ENCODE data around the gene EYA4.
"Not testable (repeated sequence)": the region's sequence is repeated elsewhere in the genome, so short reads cannot be mapped to it uniquely, and the experiment has no call there.

The EYA4 gene

DNA sequence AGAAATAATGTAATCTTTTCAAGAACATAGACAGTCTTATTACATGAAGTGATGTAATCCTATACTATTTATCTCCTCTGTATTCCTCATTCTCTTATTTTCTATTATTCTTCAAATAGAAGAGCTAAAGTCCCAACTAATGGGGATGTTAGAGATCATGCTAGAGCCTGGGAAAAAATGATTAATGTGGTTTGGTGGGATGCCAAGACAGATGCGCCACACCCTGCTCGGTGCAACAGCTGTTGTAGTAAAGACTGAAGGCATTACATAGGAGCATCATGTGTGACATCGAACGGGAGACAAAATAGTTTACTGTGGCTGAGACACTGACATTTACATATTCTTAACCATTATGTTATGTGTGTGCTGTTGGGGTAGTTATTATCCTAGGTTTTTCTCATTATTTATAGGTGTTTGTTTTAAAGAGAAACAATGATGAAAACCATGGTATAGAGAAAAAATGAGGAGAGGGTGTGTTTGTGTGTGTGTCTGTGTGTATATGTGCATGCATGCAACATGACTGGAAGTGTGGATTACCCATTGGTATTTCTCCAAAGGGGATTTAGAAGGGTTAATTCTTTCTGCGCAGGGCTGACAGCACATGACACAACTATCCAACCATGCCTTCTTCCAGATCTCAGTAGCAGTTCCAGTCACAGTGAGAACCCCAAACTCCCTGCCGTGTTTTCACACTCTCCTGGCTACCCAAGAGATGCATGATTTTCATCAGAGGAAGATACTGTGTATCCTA is 155.3 kb downstream of the EYA4 start:
- TF ChIP-seq, protein P1, sequence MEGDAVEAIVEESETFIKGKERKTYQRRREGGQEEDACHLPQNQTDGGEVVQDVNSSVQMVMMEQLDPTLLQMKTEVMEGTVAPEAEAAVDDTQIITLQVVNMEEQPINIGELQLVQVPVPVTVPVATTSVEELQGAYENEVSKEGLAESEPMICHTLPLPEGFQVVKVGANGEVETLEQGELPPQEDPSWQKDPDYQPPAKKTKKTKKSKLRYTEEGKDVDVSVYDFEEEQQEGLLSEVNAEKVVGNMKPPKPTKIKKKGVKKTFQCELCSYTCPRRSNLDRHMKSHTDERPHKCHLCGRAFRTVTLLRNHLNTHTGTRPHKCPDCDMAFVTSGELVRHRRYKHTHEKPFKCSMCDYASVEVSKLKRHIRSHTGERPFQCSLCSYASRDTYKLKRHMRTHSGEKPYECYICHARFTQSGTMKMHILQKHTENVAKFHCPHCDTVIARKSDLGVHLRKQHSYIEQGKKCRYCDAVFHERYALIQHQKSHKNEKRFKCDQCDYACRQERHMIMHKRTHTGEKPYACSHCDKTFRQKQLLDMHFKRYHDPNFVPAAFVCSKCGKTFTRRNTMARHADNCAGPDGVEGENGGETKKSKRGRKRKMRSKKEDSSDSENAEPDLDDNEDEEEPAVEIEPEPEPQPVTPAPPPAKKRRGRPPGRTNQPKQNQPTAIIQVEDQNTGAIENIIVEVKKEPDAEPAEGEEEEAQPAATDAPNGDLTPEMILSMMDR (IDR thresholded peaks at IDR 0.05; ENCODE audit: low read length): no peak
- TF ChIP-seq EZH2 (IDR thresholded peaks at IDR 0.05; ENCODE audit: borderline replicate concordance, low read length): no peak
- no peak overlapping the region for H3K4me2 ChIP-seq (ENCODE audit: low read length)

DNA sequence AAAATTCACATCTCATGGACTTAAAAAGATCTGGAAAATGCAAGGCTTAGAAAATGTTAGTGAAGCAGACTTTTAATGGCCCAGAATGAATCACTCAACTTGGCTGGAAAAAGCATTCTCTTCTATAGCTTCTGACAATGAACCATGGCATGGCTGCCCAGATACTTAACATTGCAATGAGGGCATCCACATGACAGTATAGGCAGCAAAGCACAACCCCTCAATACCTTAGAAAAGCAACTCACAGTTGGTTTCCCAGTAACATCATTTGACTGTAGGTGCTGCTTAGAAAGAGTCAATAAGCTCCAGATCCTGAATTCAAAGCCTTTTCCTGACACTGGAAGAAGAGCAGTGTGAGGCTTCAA is 155.8 kb downstream of the EYA4 start:
- no peak overlapping the region for H3K9ac ChIP-seq (ENCODE audit: low read length)
- H3K27ac ChIP-seq (ENCODE audit: low read depth, low read length, poor library complexity, severe bottlenecking): no peak overlapping the region
- no peak overlapping the region for H2AFZ ChIP-seq (ENCODE audit: low read length)
- H3K79me2 ChIP-seq (ENCODE audit: insufficient read depth, low read length): no peaks in the 10 kb centered on the region
- no peak overlapping the region for H3K4me2 ChIP-seq (ENCODE audit: low read length)
- H3F3A ChIP-seq (ENCODE audit: insufficient read depth, low read length): no peaks in the 10 kb centered on the region
- H3K4me1 ChIP-seq (ENCODE audit: insufficient read depth, low read length, severe bottlenecking): no peaks in the 10 kb centered on the region
- TF ChIP-seq EZH2 (IDR thresholded peaks at IDR 0.05; ENCODE audit: borderline replicate concordance, low read length): no peak
- TF ChIP-seq, protein P1 (IDR thresholded peaks at IDR 0.05; ENCODE audit: low read length): no peak
- H3K9me2 ChIP-seq (ENCODE audit: low read depth, low read length): no peaks in the 10 kb centered on the region
- H3K4me3 ChIP-seq (ENCODE audit: low read depth, low read length, poor library complexity, severe bottlenecking): no peak overlapping the region
- H4K20me1 ChIP-seq (ENCODE audit: insufficient read depth, low read length): no peaks in the 10 kb centered on the region
- no peaks in the 10 kb centered on the region for H3K27me3 ChIP-seq (ENCODE audit: insufficient read depth, low read length)
- H3K9me3 ChIP-seq (ENCODE audit: low read length): no peaks in the 10 kb centered on the region
- H3K36me3 ChIP-seq (ENCODE audit: insufficient read depth, low read length): no peaks in the 10 kb centered on the region

More for the DNA sequence above, 155.3 kb downstream of the EYA4 start:
- H3K4me3 ChIP-seq (ENCODE audit: low read depth, low read length, poor library complexity, severe bottlenecking): no peak overlapping the region
- no peaks in the 10 kb centered on the region for H3K36me3 ChIP-seq (ENCODE audit: insufficient read depth, low read length)
- no peaks in the 10 kb centered on the region for H3K4me1 ChIP-seq (ENCODE audit: insufficient read depth, low read length, severe bottlenecking)
- no peak overlapping the region for H3K27ac ChIP-seq (ENCODE audit: low read depth, low read length, poor library complexity, severe bottlenecking)
- H4K20me1 ChIP-seq (ENCODE audit: insufficient read depth, low read length): no peaks in the 10 kb centered on the region
- H3F3A ChIP-seq (ENCODE audit: insufficient read depth, low read length): no peaks in the 10 kb centered on the region
- no peaks in the 10 kb centered on the region for H3K9me2 ChIP-seq (ENCODE audit: low read depth, low read length)
- H3K27me3 ChIP-seq (ENCODE audit: insufficient read depth, low read length): no peaks in the 10 kb centered on the region
- no peaks in the 10 kb centered on the region for H3K9me3 ChIP-seq (ENCODE audit: low read length)
- no peaks in the 10 kb centered on the region for H3K79me2 ChIP-seq (ENCODE audit: insufficient read depth, low read length)
- no peak overlapping the region for H2AFZ ChIP-seq (ENCODE audit: low read length)
- no peak overlapping the region for H3K9ac ChIP-seq (ENCODE audit: low read length)

DNA sequence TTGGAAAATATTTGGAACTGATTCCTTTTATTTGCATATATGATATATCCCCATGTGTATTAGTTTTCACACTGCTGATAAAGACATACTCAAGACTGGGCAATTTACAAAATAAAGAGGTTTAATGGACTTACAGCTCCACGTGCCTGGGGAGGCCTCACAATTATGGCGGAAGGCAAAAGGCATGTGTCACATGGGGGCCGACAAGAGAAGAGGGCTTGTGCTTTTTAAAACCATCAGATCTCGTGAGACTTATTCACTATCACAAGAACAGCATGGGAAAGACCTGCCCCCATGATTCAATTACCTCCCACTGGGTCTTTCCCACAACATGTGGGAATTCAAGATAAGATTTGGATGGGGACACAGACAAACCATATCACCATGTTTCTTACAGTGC is 156.4 kb downstream of the EYA4 start:
- not testable (repeated sequence) for H3K36me3 ChIP-seq (ENCODE audit: insufficient read depth, low read length); H3K9ac ChIP-seq (ENCODE audit: low read length); H3K4me3 ChIP-seq (ENCODE audit: low read depth, low read length, poor library complexity, severe bottlenecking); H3K79me2 ChIP-seq (ENCODE audit: insufficient read depth, low read length); H4K20me1 ChIP-seq (ENCODE audit: insufficient read depth, low read length); H3K27ac ChIP-seq (ENCODE audit: low read depth, low read length, poor library complexity, severe bottlenecking); H3K27me3 ChIP-seq (ENCODE audit: insufficient read depth, low read length); H3K9me3 ChIP-seq (ENCODE audit: low read length); H3K4me1 ChIP-seq (ENCODE audit: insufficient read depth, low read length, severe bottlenecking); H2AFZ ChIP-seq (ENCODE audit: low read length); H3K4me2 ChIP-seq (ENCODE audit: low read length); H3K9me2 ChIP-seq (ENCODE audit: low read depth, low read length); H3F3A ChIP-seq (ENCODE audit: insufficient read depth, low read length)

DNA sequence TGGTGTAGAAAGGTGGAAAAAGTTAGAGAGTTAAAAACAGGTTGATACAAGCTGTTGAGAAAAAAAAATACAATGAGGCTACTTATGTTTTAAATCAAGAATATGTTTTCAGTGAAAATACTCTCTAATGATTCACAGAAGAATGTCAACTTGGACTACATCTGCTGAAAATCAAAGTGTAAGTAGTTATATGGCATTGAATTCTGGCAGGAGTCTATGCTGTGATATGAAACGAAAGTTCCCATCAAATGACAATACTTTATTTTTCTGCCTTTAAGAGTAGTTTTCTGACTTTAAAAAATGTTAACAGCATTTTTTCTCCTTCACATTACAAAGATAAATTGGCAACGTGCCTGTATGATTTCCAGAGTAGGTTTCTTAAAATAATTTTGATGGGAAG is 158.3 kb downstream of the EYA4 start:
- TF ChIP-seq EZH2 (IDR thresholded peaks at IDR 0.05; ENCODE audit: borderline replicate concordance, low read length): no peak
- TF ChIP-seq, protein P1 (IDR thresholded peaks at IDR 0.05; ENCODE audit: low read length): no peak
- Histone ChIP-seq H3K4me1 (ENCODE audit: insufficient read depth, low read length, severe bottlenecking) (no peaks in the 10 kb centered on the region), H3K4me3 (ENCODE audit: low read depth, low read length, poor library complexity, severe bottlenecking) (no peak overlapping the region), H3K9me2 (ENCODE audit: low read depth, low read length) (no peaks in the 10 kb centered on the region), H3K4me2 (ENCODE audit: low read length) (no peak overlapping the region), H3K9ac (ENCODE audit: low read length) (no peak overlapping the region), H4K20me1 (ENCODE audit: insufficient read depth, low read length) (no peaks in the 10 kb centered on the region), H3K36me3 (ENCODE audit: insufficient read depth, low read length) (no peaks in the 10 kb centered on the region), H3K79me2 (ENCODE audit: insufficient read depth, low read length) (no peaks in the 10 kb centered on the region), H3K27ac (ENCODE audit: low read depth, low read length, poor library complexity, severe bottlenecking) (no peak overlapping the region), H3K9me3 (ENCODE audit: low read length) (no peaks in the 10 kb centered on the region), H3K27me3 (ENCODE audit: insufficient read depth, low read length) (no peaks in the 10 kb centered on the region), H3F3A (ENCODE audit: insufficient read depth, low read length) (no peaks in the 10 kb centered on the region), H2AFZ (ENCODE audit: low read length) (no peak overlapping the region)
